ENCODE results near the gene NOX5. TPM values are rescaled to one million over a fixed set of nuclear protein-coding genes. Genes with fewer than 3 reads are reported as not detected.

NOX5 gene
- total and polyA plus RNA-seq, 2 of the 13 experiments (the other 11 are each of a cell fraction or from before 2014, with no cell fraction given), result not detected

DNA sequence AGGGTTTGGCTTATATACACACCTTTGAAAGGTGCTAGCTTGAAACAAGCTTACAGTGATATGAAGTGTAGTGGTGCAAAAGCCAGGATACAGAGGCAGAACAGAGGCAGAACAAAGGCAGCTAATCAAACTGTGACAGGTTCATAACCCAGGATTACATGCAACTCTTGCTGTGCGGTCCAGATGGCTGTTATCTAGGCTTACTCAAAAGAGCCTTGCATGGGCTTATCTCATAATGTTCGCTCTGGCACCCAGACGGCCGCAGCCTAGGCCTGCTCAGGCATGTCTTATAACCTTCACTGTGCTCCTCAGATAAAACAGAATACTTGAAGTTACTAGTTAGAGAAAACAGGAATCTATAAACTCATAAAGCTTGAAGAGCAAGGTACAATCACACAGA lies 22.8 kb upstream of the NOX5 start (continued):
- TF ChIP-seq, protein P1, sequence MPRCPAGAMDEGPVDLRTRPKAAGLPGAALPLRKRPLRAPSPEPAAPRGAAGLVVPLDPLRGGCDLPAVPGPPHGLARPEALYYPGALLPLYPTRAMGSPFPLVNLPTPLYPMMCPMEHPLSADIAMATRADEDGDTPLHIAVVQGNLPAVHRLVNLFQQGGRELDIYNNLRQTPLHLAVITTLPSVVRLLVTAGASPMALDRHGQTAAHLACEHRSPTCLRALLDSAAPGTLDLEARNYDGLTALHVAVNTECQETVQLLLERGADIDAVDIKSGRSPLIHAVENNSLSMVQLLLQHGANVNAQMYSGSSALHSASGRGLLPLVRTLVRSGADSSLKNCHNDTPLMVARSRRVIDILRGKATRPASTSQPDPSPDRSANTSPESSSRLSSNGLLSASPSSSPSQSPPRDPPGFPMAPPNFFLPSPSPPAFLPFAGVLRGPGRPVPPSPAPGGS (CRISPR knock-in tag; IDR thresholded peaks at IDR 0.05), result no peak

DNA sequence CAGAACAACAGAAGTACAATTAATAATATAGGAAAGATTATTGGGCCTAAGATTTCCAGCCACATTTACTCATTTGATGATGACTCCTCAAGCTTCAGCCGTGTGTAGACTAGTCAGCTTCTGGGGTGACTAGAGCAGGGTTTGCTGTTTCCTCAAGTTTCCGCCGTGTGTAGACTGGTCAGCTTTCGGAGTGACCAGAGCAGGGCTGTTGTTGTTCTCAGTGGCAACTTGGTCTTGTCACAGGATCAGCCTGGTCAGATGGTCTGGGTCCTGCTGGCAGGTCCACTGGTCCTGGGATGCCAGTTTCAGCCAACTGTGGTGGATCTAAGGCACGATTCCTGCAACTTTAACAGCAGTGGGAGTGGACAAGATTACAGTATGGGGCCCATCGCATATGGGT lies 21.8 kb upstream of the NOX5 start:
- intact Hi-C loops (cut with micrococcal nuclease; ENCODE audit: unreplicated experiment) (no loop called here), in situ Hi-C loops (cut with HindIII; ENCODE audit: extremely low pct_ligation_motif_present, low pct_unique_long_range_greater_than_20kb) (no loop called here)
- DNase-seq (ENCODE audit: low spot score) (no peak), FAIRE-seq (no peak), ATAC-seq (no peak)
- Histone ChIP-seq H3K27me3 (ENCODE audit: control insufficient read depth in 1 of 2, insufficient read depth in 2 of 2, low read length in 2 of 2) (no peaks in the 10 kb centered on the region), H3K4me2 (ENCODE audit: low read depth, low read length) (no peak overlapping the region), H3K9me3 (ENCODE audit: low read length) (no peaks in the 10 kb centered on the region), H3K27ac (ENCODE audit: extremely low read length, insufficient read depth, low read length) (no peak overlapping the region), H3K79me2 (ENCODE audit: insufficient read depth, low read length) (no peaks in the 10 kb centered on the region), H3K9ac (ENCODE audit: insufficient read depth, low read depth, low read length) (no peak overlapping the region), H4K20me1 (ENCODE audit: insufficient read depth, low read length) (no peaks in the 10 kb centered on the region), H3K4me1 (ENCODE audit: insufficient read depth, low read length) (no peaks in the 10 kb centered on the region), H3K36me3 (replicated peaks in 1 of 2; ENCODE audit: control insufficient read depth in 1 of 2, insufficient read depth in 2 of 2, low read length in 2 of 2) (no peaks in the 10 kb centered on the region), H2AFZ (ENCODE audit: low read length) (no peak overlapping the region), H3K4me3 (replicated peaks in 1 of 3; ENCODE audit: insufficient read depth in 1 of 3, low read depth in 2 of 3, low read length in 3 of 3) (no peak overlapping the region)
- POLR2A ChIA-PET, result no interaction called here
- BruUV-seq (replicated peaks), result no TSS peak
- CTCF ChIA-PET (ENCODE audit: low intra/inter-chr PET ratio, low total read pairs), result no interaction called here
- 40% methylated on average over 6 of the region's 6 CpGs for whole genome bisulfite sequencing (ENCODE audit: low lambda C conversion rate)
- TF ChIP-seq ZNF10 (CRISPR knock-in tag; IDR thresholded peaks at IDR 0.05; ENCODE audit: borderline replicate concordance, low read depth) (no peak), ZNF703 (CRISPR knock-in tag; IDR thresholded peaks at IDR 0.05; ENCODE audit: borderline replicate concordance) (no peak), ZKSCAN8 (CRISPR knock-in tag; IDR thresholded peaks at IDR 0.05; ENCODE audit: borderline replicate concordance) (no peak)
- TF ChIP-seq, protein P2, sequence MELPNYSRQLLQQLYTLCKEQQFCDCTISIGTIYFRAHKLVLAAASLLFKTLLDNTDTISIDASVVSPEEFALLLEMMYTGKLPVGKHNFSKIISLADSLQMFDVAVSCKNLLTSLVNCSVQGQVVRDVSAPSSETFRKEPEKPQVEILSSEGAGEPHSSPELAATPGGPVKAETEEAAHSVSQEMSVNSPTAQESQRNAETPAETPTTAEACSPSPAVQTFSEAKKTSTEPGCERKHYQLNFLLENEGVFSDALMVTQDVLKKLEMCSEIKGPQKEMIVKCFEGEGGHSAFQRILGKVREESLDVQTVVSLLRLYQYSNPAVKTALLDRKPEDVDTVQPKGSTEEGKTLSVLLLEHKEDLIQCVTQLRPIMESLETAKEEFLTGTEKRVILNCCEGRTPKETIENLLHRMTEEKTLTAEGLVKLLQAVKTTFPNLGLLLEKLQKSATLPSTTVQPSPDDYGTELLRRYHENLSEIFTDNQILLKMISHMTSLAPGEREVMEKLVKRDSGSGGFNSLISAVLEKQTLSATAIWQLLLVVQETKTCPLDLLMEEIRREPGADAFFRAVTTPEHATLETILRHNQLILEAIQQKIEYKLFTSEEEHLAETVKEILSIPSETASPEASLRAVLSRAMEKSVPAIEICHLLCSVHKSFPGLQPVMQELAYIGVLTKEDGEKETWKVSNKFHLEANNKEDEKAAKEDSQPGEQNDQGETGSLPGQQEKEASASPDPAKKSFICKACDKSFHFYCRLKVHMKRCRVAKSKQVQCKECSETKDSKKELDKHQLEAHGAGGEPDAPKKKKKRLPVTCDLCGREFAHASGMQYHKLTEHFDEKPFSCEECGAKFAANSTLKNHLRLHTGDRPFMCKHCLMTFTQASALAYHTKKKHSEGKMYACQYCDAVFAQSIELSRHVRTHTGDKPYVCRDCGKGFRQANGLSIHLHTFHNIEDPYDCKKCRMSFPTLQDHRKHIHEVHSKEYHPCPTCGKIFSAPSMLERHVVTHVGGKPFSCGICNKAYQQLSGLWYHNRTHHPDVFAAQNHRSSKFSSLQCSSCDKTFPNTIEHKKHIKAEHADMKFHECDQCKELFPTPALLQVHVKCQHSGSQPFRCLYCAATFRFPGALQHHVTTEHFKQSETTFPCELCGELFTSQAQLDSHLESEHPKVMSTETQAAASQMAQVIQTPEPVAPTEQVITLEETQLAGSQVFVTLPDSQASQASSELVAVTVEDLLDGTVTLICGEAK (IDR thresholded peaks at IDR 0.05), result no peak
- TF ChIP-seq, protein P2 (CRISPR knock-in tag; IDR thresholded peaks at IDR 0.05), result no peak
- TF ChIP-seq, protein P3, sequence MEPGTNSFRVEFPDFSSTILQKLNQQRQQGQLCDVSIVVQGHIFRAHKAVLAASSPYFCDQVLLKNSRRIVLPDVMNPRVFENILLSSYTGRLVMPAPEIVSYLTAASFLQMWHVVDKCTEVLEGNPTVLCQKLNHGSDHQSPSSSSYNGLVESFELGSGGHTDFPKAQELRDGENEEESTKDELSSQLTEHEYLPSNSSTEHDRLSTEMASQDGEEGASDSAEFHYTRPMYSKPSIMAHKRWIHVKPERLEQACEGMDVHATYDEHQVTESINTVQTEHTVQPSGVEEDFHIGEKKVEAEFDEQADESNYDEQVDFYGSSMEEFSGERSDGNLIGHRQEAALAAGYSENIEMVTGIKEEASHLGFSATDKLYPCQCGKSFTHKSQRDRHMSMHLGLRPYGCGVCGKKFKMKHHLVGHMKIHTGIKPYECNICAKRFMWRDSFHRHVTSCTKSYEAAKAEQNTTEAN (CRISPR knock-in tag; conservative IDR thresholded peaks at IDR 0.05), result no peak
- TF ChIP-seq, protein P4, sequence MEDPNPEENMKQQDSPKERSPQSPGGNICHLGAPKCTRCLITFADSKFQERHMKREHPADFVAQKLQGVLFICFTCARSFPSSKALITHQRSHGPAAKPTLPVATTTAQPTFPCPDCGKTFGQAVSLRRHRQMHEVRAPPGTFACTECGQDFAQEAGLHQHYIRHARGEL (CRISPR knock-in tag; IDR thresholded peaks at IDR 0.05), result no peak
